Suppressor macrophage (primary cell): Measurements from ENCODE around the gene PXDN.

Source experiments
- DNase-seq, 4 experiments: peaks; one replicate each; pipeline ENCODE4 v3.0.0-alpha.2; 2020 to 2022

The PXDN gene

DNA sequence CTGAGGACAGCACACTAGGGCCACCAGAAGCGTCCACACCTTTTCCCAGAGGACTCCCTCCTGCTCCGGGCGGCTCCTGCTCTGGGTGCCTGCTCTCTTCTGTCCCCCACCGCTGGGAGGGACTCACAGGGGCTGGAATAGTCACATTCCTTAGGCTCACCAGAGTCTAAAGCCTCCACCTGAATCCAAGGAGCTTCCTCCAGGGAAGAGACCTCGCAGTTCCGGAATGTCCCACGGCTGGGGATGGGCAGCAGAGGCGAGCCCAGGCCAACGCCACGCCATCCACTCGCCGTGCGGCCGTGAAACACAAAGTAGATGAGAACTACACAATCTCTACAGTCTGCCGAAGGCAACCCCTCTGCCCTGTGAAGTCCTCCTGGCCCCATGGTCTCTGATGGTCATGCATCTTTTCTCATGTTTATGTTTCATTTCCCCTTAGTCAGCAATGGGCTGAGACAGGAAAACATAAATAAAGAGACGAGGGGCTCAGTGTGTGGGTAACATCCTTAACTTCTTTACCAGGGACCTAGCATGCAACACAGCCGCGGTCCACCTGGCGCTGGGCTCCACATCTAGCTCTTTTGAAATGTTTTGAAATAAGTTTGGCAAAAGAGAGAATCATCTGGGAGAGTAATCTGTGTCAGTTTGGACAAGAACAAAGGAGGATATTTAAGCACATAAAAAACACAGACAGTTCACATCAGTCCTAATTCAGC lies 98.4 kb downstream of the PXDN start:
- DNase-seq = no peak

DNA sequence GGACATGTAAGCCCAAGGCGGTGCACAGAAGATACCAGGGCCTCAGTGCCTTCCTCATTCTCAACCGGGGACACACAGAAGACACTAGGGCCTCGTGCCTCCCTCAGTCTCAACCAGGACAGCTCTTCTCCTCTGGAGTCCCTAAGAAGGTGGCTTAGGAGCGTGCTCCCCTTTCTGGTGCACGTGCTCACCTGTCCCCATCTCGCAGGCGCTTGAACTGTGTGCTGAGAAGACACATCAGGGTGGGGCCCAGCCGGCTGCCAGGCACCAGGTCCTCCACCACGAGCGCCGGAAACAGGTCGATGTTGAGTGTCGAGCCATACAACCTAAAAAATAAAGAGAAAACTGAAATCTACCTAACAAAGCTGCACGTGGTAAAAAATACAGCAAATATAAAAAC lies 99.9 kb downstream of the PXDN start:
- DNase-seq = no peak

DNA sequence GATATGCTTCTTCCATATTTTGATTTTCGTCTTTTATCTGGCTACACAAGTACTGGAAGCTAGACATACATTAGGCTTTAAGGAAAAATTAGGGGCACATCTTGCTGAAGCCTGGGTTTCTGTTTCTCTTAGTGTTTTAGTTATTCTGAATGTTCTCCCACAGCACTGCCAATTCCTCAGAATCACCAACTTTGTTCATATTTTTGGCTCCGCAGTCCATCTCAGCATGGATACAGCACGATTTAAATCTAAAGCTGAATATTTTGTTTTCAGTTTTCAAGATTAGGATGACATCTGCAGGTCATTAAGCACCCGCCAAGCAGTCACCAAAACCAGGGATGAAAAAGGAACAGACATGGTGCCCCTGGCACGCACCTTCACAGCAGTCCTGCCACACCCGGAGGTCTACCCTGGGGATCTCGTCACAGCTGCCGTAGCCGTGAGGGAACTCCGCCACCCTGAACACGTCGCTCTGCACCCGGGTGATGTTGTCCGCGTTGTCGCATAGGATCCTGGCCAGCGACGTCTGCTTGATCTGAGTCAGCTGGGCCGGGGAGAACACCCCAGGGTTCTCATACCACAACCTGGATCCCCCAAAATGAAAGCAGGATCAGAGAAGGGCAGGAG lies 101.2 kb downstream of the PXDN start:
- no peak for DNase-seq

DNA sequence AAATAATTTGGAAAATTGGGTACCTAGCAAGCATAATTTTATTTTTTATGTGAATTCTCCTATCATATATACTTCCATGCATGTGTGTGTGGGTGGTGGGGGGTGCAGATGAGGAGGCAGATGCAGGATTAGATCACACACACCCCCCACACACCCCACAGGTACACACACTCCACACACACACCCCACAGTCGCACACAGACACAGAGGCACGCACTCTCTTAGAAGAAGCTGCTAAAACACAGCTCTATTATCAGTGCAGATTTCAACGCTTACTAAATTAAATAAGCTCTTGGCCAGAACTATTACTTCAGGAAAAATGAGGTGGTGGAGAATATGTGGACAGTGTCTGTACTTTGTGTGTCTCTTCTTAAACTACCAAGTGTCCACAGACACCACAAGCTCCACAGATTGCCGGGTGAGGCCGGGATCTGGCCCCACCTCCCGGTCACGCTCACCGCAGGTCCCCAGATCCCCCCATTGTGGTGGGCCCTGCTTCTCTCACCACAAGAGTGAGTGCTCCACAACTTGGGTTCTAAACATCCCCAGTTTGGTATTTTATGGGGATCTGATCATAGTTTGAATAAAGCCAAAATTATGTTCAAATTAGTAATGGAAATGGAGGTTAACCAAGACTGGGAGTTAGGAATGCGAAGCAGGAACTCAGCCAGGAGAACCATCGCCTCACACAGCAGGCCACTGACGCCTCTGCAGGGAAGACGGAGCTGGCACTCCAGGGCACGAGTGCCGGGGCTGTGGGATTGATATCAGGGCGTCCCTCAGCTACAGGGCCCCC lies 102.1 kb downstream of the PXDN start:
- DNase-seq = no peak

DNA sequence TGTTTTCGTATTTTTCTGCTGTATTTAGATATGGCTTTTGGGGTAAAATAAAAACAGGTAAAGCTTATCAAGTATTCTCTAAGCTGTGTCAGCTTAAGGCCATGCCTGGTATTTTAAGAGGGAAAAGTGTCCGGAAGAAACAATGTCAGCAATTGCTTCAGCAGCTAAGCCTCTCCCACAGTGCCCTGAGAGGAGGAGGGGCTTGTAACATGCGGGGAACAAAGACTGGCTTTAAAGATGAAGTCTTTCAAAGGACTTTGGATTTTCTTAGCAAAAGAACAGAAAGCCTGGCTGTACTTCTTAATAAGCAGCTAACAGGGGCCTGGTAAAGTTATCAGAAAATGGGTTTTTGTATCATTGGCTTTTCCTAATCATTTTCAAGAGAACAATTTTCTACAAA lies 102.8 kb downstream of the PXDN start:
- no peak for DNase-seq

DNA sequence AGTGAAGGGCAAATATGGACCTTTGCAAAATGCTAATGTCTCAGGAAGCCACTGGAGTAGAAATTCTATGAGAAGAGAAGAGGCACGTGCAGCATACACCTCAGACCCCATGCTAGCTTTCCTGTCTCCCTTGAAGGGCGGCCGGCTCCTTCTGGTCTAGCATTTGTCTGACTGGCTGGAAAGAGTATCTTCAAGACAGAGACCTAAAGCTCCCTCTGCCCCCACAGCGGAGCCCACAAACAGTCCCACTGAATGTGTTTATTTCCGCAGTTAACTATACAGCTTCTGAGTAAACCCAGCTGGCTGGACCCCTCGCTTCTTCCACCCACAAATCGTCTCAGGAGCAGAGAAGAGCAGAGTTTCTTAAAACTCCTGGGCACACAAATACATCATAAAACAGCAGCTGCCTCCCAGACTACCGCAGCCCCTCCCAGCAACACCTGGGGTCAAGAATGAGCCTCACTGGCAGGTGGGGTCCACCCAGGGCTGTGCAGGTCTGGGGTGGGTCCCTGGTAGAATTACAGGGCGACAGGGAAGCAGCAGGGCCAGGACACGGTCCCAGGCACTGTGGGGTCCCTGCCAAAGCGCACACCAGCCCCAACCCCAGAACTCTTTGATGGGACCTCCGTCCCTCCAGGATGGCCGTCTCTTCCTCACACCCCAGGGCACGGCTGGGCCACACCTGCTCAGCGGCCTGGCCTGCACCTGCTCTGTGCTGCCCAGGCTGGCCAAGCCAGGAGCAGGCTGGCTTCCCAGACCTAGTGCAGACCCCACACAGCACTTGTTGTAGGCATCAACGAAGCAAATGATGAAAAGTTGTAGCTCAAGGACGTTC lies 103.8 kb downstream of the PXDN start:
- no peak for DNase-seq

DNA sequence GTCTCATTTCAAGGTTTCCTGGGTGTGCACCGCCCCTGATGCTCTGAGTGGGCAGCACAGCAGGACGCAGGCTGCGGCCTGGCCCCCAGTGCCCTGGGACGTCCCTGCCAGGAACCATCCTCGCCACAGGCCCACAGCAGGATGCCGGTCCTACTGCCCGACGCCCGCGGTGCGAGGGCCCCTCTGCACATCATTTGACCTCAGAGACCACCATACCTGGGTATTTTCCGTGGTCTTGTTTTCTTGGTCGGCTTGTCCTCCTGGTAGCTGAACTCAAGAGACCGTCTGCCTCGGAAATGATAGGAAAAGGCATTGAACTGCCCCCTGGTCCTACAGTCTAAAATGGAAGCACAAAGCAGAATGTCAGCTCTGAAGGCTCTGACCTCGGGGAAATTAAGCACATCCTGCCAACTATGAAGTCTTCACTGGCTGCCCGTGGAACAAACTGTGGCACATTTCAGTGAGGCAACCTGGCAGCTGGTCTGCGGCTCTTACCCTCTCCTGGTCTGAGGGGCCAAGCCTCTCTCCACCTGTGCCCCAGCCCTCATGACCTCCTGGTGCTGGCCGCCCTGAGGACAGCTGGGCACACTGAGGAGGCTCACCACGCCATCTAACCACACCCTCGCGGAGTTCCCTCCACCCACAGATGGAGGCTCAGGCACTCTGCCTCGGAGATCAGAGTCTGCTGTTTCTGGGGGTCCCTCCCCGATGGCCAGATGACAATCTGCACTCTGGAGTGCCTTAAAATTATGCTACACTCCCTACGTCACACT lies 105.0 kb downstream of the PXDN start:
- no peak for DNase-seq

DNA sequence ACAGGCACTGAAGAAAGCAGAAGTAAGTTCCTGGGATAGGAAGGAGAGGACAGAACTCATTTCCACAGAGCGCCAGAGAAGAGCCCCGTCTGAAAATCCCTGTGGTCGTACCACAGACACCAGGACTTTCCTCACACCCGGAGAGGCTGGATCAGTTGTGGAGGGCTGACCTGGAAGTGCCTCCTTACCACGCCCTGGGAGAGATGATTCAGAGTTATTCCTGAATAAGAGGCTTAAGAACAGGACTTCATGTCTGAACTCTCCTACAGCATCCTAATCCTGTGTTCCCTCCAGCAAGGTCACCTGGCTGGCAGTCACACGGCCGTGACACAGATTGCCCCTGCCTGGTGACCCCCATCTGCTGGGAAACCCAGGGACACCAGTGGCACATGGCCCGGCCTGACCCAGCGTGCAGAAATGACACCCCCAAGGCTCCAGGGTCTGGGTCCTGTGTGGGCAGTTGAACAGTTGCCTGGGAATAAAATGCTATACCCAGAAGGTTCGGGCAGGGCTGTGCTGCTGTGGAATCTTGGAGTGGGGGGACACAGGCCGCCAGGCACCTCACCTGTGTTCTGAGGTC lies 105.9 kb downstream of the PXDN start:
- DNase-seq = no peak

DNA sequence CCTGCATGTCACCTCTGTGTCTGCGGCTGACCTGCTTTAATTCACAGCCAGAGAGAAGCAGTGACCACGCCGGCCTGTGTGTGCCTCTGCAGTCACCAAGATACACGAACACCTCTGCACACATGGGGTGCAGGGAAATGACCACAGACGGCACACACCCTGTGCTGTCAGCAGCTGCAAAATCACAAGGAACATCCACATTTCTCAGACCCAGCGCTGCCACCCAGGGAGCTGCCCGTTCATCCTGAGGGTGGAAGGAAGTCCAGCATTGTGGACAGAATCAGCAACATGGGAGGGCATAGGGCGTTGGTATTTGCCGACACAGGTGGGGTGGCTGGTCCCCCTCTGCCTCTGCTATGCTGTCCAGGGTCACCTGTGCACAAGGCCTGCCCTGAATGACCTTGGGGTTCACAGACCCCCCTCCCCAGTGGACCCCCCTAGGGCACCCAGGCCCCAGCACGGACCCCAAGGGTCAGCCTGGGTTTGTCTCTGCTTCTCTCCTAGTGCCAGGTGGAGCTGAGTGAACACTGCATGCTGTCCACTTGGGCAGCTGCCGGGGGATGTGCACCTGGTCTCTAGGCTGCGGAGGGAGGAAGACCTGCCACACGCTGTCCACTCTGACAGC lies 107.4 kb downstream of the PXDN start:
- no peak for DNase-seq

DNA sequence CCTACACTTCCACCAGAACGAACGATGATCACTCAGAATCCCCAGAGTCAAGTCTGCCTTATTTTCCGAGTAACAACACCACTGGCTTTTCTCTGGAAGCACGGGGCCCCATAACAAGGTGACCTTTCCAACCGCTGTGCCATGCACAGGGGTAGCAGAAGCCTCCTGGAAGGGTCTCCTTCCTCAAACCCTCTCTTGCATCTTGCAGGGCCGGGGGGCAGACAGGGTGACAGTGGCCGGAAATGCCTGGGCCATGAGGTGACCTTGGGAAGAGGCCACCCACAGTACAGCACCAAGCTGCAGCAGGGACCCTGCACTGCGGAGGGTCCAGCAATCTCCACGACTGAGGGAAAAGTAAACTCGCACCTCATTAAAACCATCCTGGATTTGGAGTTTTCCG lies 108.5 kb downstream of the PXDN start:
- no peak for DNase-seq

DNA sequence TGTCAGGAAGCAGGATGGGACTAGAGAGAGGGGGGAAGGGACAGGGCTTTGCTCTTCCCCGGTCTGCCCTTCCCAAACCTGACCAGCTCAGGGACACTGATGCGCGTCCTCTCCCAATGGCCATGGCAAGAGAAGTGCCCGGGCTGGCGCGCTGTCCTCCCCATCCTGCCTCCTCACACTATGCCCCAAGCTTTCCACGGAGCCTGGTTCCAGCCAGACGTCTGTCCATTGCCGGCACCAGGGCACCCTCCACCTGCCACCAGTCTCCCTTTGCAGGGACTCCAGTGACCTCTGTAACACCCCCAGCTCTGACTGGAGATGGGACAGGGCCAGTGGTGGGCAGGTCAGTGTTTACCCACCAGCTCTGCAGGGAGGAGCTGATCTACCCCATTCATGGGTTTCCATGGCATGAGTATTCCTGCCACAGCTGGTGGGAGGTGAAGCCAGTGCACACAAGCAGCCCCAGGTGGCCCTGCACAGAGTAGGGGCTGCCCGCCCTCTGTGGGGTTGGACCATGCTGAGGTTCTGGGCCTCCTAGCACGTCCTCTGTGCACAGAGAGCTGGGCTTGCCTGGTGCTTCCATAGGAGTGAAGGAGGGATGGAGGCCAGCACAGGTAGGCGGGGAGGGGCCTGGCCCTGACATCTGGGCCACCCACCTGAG lies 109.5 kb downstream of the PXDN start:
- DNase-seq = no peak

DNA sequence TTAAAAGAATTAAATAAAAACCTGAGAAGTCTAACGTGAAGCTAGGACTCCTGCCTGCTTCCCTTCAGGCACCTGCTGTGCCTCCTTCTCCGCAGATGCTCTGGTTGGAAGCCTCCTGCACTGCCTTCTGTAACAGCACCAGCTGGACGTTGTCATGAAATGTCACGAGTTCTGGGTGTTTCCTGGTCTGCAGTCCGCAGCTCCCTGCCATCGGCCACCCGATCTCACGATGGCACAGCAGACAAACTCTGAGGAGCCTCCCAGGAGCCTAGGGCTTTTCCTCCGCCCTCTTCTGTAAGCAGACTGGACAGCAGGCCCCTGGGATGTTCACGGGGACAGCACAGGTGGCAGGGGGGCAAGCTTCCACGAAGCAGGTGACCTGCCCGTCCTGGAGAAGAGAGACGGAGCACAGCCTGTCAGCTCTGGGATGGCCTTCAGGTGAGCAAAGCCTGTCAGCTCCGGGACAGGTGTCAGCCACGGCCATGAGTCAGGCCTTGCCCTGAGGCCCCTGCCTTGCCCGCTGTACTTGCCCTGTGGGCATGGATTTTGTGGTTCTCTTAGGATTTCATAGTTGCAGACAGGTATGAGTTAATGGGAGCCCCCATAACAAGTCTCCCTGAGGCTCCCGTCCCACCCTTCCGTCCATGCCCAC lies 110.3 kb downstream of the PXDN start:
- no peak for DNase-seq

DNA sequence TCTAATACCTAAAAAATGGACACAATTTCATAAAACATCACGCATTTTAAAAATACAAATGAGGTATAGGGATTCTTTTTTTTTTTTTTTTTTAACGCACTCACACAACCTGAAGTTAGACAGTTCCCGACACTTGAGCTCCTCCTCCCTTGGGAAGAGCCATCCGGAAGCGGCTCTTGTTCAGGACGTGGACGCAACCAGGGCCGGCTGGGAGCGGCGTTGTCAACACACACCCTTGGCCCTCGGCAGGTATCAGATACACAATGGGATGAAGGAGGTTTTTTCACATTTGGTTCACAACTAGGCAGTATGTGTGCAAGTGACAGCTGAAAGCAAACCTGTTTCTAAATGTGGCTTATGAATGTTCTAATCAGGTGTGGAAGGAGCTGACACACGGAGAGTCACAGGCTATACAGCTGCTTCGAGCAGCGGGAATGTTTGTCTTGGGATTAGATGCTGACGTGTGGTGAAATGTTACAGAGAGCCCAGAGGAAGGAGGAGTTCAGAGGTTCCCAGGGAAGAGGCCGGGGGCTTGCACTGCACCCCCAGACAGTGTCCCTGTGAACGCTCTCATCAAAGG lies 111.1 kb downstream of the PXDN start:
- DNase-seq = no peak

DNA sequence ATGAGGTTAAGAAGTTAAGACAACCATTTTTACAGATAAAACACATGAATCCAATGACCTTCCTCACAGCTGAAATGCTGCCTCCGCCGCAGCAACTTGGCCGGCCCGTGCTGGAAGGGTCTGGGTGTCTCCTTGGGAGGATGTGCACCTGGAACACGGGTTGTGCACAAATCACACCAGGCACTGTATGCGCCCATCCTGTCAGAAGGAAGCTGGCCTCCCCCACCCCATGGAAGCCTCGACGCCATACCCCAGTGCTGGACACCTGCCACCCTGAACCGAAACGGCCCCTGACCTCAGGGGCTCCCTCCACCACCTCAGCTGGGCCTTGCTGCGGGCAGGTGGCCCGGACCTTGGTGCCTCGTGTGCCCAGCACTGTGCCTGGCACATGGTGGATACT lies 111.8 kb downstream of the PXDN start:
- no peak for DNase-seq

DNA sequence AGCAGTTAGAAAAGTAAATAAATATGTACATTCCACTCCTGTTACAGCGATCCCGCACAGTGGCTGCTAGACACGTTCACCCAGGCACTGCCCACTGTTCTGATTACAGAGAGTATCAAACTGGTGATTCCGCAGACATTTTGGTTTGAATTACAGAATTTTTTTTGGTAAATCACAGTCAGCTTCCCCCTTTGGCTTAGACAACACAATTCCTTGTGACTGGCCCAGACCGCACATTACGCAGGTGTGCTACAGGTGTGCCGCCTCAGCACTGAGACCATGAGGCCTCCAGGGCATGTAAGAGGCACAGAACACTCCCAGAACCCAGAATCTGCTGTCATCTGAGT lies 112.3 kb downstream of the PXDN start:
- no peak for DNase-seq

DNA sequence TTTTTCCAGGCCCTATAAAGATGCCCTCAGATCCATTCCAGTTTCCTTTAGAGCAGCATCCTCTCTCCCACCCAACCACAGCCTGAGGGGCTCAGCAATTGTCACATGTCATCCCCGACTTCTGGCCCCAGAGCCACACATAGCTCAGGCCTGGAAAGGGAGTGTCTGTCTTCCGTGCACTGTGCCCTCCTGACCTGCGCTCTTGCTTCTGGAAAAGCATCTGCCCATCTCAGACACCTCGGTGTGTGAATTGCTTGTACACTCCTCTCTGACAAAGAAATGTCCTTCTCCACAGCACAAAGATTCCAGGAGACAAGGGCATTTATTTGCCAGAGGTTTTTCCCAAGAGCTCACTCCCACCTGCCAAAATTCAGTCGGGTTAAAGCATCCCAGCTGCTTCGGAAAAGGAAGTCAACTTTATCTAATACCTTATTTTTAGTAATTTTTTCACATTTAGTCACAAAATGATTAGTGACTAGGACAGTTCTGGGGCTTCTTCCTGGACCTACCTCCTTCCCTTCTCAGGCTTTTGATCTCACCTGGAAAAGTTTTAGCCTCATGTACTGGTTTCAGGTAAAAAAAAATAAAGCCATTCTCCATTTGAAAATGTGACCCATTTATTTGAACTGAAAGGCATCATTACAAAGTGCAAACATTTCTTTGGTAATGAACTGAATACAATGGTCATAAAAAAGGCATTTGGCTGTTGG lies 112.9 kb downstream of the PXDN start:
- no peak for DNase-seq

DNA sequence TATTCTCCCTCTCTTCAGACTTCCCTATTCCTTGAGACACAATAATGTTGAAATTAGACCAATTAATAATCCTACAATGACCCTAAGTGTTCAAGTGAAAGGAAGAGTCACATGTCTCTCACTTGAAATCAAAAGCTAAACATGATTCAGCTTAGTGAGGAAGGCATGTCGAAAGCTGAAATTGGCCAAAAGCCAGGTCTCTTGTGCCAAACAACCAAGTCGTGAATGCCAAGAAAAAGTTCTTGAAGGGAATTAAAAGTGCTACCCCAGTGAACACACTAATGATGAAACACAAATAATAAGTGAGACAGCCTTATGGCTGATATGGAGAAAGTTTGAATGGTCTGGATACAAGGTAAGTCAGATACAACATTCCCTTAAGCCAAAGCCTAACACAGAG lies 115.4 kb downstream of the PXDN start:
- no peak for DNase-seq

DNA sequence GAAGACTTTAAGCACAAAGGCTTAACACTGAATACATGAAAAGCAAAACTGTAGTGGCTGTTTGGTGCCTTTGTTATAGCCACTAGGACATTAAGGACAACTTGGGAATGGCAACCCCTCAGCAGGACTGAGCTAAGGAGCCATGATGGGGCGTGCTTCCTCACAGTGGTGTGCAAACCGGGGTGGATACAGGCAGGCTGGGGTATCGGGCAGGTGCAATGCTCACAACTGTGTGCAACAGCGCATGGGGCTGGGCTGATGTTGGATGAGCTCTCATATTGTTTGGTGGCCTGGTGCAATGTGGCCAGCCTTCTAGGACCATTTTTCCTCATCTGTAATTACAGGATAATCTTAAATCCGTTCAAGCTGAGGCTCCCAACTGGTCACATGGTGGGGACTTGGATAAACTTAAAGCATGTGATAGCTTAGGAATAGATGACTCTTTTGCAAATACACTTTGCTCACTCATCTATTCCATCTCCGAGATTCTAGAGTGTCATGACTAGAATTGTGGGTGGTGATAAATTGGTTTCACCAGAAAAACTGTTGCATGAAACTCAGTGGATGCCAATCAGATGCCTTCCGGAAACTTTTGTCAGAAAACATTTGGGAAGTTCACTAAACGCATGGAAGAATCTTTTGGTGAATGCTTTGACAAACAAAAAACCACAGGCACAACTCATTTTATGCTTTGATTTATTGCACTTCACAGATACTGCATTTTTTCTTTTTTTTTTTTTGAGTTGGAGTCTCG lies 116.5 kb downstream of the PXDN start:
- no peak for DNase-seq
